CD4-positive, alpha-beta T cell treated with Interleukin-4 for 1 hour (primary cell): ENCODE results near the gene SEPTIN3.
A peak's percentile ranks its signal among the peaks of the same experiment; 100 is the strongest.

Source experiments
- DNase-seq, 2 donors: peaks; one replicate each; pipeline ENCODE4 v3.0.0-alpha.2; 2020 to 2022

Gene SEPTIN3

GRCh38 chr22:41969110-41969646 lies at the start of gene SEPTIN3:
SEPTIN3 (plus strand) TSS chr22:41969443; CDS start chr22:41971493, 2,050 bp downstream.
- no peak for DNase-seq

DNA sequence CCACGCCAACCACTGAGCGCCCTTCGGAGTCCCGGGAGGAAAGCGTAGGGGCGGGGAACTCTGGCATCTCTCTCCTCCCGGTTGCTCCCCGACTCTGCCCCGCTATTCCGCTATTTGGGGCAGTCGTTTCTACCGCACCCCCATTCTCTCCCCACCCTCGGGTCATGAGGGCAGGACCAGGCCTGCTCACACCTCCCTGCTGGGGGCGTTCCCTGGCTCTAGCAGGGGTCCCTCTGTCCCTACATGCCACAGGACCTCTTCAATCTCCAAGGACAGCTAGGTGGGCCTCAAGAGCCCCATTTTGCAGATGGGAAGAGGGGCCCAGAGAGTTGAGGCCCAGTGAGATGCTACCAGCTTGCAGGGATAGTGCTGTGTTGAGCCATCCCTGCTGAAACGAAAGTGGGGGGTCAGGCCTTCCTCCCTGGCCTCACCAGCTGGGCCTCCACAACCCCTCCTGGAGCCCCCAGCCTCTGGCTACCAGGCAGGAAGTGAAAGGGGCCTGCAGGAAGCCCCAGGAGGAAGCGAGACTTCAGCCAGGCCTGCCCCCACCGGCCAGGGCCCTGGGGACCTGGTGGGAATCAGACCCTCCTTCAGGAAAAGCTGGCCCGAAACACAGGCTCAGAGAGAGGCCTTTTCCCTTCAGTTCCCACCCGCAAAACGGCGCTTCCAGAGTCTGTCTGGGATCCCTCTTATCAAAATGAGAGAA lies 48.8 kb upstream of the SEPTIN3 start:
- peak in 1 of 2 donors; percentile 65 for DNase-seq

- no peak for DNase-seq
These were observed 46.9 kb upstream of the SEPTIN3 start for GRCh38 chr22:41922328-41922727.

DNA sequence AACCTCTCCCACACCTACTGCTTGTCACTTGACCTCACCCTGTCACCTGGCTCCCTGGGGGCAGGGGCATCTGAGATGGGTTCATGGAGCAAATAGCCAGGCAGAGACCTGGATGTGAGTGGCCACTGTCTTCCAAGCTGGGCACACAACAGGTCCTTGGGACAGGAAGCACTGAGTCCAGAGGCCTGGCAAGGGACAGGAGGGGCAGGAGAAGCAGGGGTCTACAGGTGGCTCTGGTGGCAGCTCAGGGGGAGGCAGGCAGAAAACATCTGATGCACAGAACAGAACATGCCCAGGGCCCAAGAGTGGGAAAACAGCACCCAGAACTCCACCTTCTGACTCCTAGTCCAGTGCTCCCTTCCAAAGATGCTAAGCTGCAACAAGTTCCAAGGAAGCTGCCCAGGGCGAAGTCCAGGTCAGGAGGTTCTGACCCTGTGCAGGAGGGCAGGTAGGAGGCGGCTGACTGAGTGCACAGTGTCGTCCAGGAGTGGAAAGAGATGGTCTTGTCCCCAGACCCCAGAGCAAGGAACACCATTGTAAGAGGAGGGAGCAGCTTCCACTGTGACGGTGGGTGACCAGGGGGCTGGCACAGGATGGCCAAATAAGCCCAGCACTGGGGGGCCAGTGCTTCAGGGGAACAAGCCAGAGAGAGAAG lies 46.2 kb upstream of the SEPTIN3 start:
- no peak for DNase-seq

GRCh38 chr22:41923595-41924276 lies 45.5 kb upstream of the SEPTIN3 start:
- no peak for DNase-seq

GRCh38 chr22:41925783-41926460 lies 43.3 kb upstream of the SEPTIN3 start:
- peak; percentile 78 to 79 for DNase-seq

- no peak for DNase-seq
These were observed 41.4 kb upstream of the SEPTIN3 start for GRCh38 chr22:41927813-41928212.

- DNase-seq, result peak in 1 of 2 donors; percentile 64
These were observed 40.4 kb upstream of the SEPTIN3 start for GRCh38 chr22:41928593-41929417.

- no peak for DNase-seq
These were observed 39.8 kb upstream of the SEPTIN3 start for GRCh38 chr22:41929418-41929810.

- peak in 1 of 2 donors; percentile 75 for DNase-seq
These were observed 37.5 kb upstream of the SEPTIN3 start for GRCh38 chr22:41931701-41932269.

DNA sequence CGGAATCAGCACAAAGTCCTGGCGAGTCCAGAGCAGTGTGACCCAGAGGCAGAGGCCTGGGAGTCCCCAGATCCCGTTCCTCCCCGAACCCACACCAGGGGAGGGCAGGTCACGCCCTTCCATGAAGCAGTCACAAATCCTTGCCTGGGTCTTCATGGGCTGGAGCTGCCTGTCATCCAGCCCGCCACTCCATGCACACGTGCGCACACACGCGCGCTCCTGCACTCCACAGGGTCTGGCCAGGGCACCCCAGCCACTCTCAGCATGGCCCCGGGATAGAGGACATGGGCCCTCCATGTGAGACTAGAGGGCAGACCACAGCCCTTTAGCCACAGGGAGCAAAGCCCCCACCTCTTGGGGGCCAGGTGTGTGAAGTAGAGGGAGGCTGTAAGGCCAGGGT lies 36.9 kb upstream of the SEPTIN3 start:
- no peak for DNase-seq

- no peak for DNase-seq
These were observed 35.6 kb upstream of the SEPTIN3 start for GRCh38 chr22:41933411-41934177.

- DNase-seq, result no peak
These were observed 34.8 kb upstream of the SEPTIN3 start for GRCh38 chr22:41934284-41935014.

GRCh38 chr22:41935015-41935351 lies 34.3 kb upstream of the SEPTIN3 start:
- DNase-seq, result no peak

DNA sequence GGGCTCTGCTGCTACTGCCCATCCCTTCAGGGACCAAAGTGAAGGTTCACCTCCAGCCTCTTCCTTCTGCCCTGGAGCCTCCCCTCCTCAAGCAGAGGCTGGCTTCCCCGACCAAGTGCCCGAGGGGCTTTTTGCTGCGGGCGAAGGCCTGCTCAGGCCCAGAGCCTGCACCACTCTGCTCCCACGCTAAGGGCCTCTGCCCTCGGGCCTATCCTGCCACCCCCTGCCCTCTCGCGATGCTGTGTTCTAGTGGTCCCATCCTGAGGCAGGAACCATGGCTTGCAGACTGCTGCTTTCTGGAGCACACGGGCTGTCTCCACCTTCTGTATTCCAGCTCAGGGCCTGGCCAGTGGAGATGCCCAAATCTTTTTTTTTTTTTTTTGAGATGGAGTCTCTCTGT lies 33.7 kb upstream of the SEPTIN3 start:
- DNase-seq, result no peak

DNA sequence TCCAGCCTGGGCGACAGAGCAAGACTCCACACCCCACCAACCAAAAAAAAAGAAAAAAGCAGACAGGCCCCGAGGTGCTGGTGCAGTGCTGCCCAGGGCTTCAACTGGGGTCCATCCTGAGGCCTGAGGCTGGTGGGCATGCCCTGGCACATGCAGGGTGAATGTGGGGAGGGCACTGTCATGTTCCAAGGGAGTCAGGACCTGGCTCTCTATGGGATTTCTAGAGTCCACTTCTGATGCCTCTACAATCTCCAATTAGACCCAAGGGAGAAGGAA lies 32.4 kb upstream of the SEPTIN3 start:
- DNase-seq, result no peak

GRCh38 chr22:41939981-41940831 lies 29.0 kb upstream of the SEPTIN3 start:
- DNase-seq, result peak; percentile 98 to 99

GRCh38 chr22:41940832-41941765 lies 28.1 kb upstream of the SEPTIN3 start:
- peak; percentile 90 to 91 for DNase-seq
